GM23248 (cell line): ENCODE measurements around the gene FAM114A1.

ENCODE experiments used
- EZH2 ChIP-seq: fragments of 200-600 bp; sonication (generic); IDR thresholded peaks from 2 replicates; pipeline ENCODE4 v1.6.1; 2018; ENCODE audit warnings: antibody characterized with exemption, mild to moderate bottlenecking; ENCODE audit not compliant: insufficient read depth, poor library complexity, severe bottlenecking
- EZH2phosphoT487 ChIP-seq: fragments of 200-600 bp; sonication (generic); IDR thresholded peaks from 2 replicates; pipeline ENCODE4 v1.6.1; 2018; ENCODE audit warnings: antibody characterized with exemption, moderate library complexity, mild to moderate bottlenecking, low read depth; ENCODE audit not compliant: insufficient read depth

DNA sequence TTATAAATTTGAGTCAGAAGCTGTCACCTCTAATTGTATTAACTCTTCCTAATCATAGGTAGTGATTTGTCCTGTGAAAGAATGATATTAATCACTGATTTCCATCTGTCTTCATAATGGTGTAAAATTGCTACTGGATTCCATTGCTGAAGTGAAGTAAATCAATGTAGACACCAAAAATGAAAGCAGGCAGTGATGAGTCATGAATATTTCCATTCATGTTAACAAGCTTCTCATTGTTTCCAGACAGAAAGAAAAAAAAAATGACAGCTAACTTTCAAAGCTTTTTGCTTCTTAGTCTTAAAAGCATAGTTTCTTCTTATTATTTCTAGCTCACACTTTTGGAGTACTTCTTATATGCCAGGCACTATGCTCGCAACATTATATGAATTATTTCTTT lies 21.5 kb downstream of the FAM114A1 start:
- TF ChIP-seq EZH2phosphoT487 (peak; percentile 93), EZH2 (no peak)
